HG02885 (cell line): ENCODE results near the gene PDE4B.

Experiments
- ATAC-seq: cut with Tn5 transposase; IDR thresholded peaks from one replicate; pipeline ENCODE4 v1.9.1; 2021; ENCODE audit warnings: mild to moderate bottlenecking; ENCODE audit not compliant: unreplicated experiment, poor library complexity

PDE4B gene

DNA sequence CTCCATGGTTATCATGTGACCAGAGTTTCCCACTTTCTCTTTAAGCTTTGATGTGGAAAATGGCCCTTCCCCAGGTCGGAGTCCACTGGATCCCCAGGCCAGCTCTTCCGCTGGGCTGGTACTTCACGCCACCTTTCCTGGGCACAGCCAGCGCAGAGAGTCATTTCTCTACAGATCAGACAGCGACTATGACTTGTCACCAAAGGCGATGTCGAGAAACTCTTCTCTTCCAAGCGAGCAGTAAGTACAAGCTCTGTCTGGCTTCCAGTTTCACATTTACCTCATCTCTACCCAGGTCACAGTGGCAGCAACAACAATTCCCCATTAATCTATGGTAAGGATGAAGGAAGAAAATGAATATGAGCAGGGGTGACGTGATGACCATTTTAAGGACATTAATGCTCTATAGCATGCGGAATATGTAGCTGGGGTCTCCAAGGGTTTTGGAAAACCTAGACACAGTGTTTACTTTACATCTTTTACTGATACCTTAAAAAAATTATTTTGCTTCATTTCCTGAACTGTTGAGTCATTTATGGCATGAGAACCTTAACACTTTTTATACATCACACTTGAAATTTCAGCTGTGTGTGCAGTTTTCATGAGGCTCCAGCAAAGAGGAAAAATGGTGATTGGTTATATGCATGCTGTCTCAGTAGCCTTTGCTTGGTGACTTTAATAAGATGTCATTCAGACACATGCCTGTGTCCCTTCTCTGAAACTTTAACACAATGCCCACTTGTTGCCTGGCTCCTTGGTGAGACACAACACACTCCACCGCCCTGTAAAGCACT, 454.9 kb downstream of the PDE4B start:
- peak; percentile 83 for ATAC-seq

- no peak for ATAC-seq
Measured at GRCh38 chr1:66248257-66248656, 455.6 kb downstream of the PDE4B start.

GRCh38 chr1:66248746-66249145, 456.1 kb downstream of the PDE4B start:
- ATAC-seq, result no peak

DNA sequence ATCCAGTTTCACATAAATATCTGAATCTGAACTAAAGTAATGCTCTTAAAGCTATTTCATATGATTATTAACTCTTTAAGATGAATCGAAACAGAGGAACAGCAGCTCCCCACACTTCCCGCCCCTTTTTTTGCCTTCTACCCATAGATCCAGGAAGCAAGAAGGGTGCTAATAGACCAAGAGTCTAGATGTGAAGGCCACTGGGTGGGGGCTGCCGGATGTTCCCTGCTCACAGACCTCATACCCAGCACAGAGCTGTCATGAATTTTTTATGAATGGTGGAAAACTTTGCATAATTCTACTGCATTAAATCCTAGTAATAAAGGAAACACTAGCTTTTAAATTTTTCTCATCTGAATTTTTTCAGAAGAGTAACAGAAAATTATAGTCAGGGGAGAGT, 457.4 kb downstream of the PDE4B start:
- ATAC-seq, result no peak

GRCh38 chr1:66250478-66250877, 457.8 kb downstream of the PDE4B start:
- no peak for ATAC-seq

GRCh38 chr1:66251546-66251945, 458.9 kb downstream of the PDE4B start:
- ATAC-seq, result peak; percentile 22

DNA sequence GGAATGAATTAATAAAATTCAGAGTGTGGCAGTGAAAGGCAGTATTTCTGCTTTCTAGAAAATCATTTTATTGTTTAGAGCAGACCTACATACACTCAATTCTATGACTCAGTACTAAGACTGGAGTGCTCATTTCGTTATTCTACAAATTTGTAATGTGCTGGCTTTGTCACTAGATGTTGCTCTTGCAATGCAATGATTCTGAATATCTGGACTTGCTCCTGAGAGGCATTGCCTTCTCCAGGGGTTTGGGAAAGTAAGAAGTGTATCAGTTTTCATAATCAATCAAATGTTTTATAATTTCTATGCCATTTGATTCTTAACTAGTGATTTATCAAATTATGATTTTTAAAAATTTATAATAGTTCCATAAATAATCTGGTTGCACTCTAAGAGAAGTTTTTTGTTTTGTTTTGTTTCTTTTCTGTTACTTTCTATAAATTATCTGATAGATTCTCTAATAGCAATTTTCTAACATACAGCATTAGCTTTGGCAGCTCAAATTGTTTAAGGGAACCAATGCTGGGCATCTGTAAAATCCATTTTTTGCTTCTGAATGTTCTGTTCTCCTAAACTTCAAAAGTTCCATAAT, 460.7 kb downstream of the PDE4B start:
- ATAC-seq, result peak; percentile 84

DNA sequence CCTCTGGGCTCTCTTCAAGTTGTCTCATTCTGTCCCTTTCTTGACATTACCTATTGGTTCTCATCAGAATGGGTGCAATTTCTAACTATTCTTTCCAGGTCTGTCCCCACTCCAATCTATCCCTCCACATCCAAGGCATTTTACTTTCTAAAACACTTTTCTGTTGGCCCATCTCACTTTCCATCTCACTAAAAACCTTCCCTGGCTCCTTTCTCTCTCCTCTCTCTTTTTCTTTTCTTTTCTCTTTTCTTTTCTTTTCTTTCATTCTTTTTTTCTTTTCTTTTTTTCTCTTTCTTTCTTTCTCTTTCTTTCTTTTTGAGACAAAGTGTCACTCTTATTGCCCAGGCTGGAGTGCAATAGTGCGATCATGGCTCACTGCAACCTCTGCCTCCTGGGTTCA, 462.1 kb downstream of the PDE4B start:
- no peak for ATAC-seq

- no peak for ATAC-seq
Measured at GRCh38 chr1:66256629-66257572, 464.2 kb downstream of the PDE4B start.

DNA sequence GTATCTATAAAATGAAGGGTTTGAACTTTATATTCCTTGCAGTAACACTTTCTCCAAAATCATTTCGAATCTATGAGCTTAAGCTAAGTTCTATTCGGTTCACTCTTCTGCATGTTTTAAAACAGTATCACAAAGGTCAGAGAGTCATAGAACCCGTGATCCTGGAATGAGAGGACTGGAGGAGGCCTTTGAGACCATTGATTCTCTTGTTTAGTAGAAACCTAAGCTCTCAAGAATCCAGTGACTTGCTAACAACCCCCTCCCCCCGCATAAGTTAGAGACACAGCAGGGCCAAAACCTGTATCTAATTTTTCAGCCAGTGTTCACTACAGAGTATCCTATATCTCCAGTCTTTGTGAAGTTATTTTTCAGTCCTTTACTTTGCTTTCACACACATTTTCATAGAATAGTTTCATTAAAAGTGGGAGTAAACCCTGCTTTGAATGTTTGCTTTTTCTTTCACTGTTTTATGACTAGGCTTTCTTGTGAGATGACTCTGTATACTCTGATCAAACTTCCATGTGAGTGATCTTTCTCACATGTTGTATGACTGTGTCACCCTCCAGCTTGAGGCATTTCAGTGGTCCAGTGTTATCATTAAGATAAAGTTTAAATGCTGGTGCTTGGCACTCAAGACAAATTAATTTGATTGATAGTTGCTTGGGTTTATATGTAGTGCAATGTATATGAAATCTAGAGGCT, 465.9 kb downstream of the PDE4B start:
- ATAC-seq, result peak; percentile 72

GRCh38 chr1:66261364-66261763, 468.7 kb downstream of the PDE4B start:
- ATAC-seq, result no peak

GRCh38 chr1:66262208-66262963, 469.7 kb downstream of the PDE4B start:
- ATAC-seq, result no peak

DNA sequence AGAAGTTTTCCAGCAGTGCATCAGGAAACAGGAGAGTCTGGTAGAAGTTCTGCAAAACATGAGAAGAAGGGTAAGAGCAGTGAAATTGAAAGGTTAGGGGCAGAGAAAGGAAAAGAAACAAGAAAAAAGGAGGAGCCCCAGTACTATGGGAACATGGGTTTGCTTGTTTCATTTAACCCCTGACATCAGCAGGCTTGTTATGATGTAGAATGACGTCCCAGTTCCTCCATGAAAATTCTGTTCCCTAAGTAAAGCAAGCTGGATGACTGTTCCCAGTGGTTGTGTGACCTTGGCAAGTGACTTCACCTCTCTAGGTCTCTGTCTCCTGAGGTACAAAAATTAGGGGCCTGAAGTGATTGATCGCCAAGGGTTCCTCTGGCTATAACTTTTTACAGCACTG, 472.6 kb downstream of the PDE4B start:
- no peak for ATAC-seq

- no peak for ATAC-seq
Measured at GRCh38 chr1:66265796-66266195, 473.1 kb downstream of the PDE4B start.

GRCh38 chr1:66266350-66266749, 473.7 kb downstream of the PDE4B start:
- no peak for ATAC-seq

- ATAC-seq, result no peak
Measured at GRCh38 chr1:66266756-66267155, 474.1 kb downstream of the PDE4B start.

DNA sequence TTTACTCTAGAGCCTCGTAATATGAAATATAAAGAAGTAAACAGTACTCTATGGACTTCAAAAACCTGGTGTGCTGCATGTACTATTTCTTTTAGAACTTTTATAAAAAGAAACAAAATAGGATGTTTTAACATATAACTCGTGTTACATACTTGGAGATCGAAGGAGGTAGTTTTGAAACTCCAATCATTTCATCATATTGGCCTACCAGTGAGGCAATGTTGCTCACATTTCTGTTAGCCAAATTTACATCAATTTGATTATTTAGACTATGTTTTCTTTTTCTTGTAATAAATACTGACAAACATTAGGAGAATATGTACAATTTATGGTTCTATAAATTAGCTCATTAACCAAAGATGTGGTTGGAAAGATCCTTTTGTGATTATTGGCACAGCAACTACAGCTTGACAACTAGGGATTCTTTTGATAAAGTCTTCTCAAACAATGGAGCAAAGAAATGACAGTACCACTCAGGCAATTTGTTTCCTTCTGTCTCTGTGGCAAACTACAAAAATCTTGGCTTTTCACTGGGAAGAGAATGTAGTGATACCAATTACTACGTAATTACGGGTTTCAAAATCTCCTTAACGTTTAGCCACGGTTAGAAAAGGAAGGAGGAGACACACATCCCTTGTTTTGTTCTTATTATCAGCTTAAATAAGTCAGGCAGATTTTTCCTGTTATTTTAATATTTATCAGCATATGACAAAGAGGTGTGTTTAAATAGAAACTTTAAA, 474.7 kb downstream of the PDE4B start:
- no peak for ATAC-seq

DNA sequence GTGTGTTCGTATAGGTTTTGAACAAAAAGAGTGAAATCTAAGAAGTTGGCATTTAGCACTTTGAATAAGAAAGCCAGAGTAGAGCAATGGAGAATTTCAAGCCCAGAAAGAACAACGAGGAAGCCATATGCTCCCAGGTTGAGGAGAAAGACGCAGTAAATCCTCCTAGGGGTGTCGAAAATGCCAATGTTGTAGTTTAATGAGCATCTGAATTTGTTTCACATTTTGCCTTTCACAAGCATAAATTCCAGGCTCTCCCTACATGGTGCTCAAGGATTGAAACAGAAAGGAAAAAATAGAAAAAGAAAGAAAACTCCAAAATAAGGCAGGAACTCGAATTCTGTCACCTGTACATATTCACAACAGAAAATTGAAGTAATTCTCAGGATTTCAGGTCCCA, 476.5 kb downstream of the PDE4B start:
- no peak for ATAC-seq
